BLaER1 (cell line): ENCODE results near the gene SKIC8.
A peak's percentile ranks its signal among the peaks of the same experiment; 100 is the strongest.

ENCODE experiments used
- H3K27ac ChIP-seq: shearing (Covaris generic); formaldehyde crosslinking; 2 replicates; pipeline ENCODE4 v1.8.1; 2022
- H3K27me3 ChIP-seq: shearing (Covaris generic); formaldehyde crosslinking; 2 replicates; pipeline ENCODE4 v1.8.1; 2022
- H3K36me3 ChIP-seq: shearing (Covaris generic); formaldehyde crosslinking; 2 replicates; pipeline ENCODE4 v1.8.1; 2022
- H3K4me1 ChIP-seq: shearing (Covaris generic); formaldehyde crosslinking; 2 replicates; pipeline ENCODE4 v1.8.1; 2022
- H3K4me2 ChIP-seq: shearing (Covaris generic); formaldehyde crosslinking; 2 replicates; pipeline ENCODE4 v1.8.1; 2022
- H3K4me3 ChIP-seq: shearing (Covaris generic); formaldehyde crosslinking; 2 replicates; pipeline ENCODE4 v1.8.1; 2022
- H3K9ac ChIP-seq: shearing (Covaris generic); formaldehyde crosslinking; 2 replicates; pipeline ENCODE4 v1.8.1; 2022
- H3K9me3 ChIP-seq: shearing (Covaris generic); formaldehyde crosslinking; 2 replicates; pipeline ENCODE4 v1.8.1; 2022
- H4K20me1 ChIP-seq: shearing (Covaris generic); formaldehyde crosslinking; 2 replicates; pipeline ENCODE4 v1.8.1; 2022
- Cebpa-rat ChIP-seq: shearing (Covaris generic); IDR thresholded peaks from 2 replicates; pipeline ENCODE4 v1.8.1; 2022

SKIC8 gene

DNA sequence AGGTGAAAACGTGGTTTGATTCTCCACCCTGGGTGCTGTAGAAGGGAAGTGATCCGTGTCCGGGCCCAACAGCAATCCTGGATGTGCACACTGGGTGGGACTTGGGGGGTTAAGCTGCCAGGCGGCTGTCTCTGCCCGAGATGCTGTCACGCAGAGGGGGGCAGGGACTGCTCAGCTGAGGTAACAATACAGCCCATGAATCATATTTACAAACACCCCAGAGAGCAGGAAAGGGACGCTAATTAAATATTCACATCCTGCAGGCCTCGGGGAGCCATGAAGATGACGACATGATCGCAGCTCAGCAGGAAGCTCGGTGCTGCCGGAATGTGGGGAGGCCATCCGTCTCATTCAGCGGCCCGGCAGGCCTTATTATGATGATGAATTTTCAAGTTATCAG is 22.8 kb upstream of the SKIC8 start:
- TF ChIP-seq Cebpa-rat, result no peak
- Histone ChIP-seq H3K4me3 (no peak overlapping the region), H4K20me1 (no peaks in the 10 kb centered on the region), H3K27ac (no peak overlapping the region), H3K36me3 (no peaks in the 10 kb centered on the region), H3K27me3 (no peaks in the 10 kb centered on the region), H3K9ac (no peak overlapping the region), H3K4me1 (no peaks in the 10 kb centered on the region), H3K9me3 (no peaks in the 10 kb centered on the region), H3K4me2 (no peak overlapping the region)

DNA sequence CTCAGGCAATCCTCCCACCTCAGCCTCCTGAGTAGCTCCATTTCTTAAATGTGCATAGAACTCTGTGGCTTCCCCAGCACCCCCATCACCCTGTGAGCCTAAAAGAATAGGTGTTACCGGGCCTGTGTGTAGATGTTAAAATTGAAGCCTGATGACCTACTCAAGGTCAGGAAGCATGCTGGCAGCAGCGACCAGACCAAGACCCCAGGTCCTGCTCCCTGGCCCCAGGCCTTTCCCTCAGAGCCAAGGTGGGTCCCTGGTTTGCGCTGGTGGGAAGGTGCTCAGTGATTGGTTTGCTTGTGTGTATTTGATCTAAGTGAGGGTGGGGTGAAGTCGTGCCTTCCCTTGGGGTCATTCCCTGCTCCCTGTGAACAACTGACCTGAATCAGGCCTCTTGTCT is 22.4 kb upstream of the SKIC8 start:
- H3K4me1 ChIP-seq, result peaks cover 1% of the 10 kb centered on the region
- no peaks in the 10 kb centered on the region for H4K20me1 ChIP-seq
- no peak overlapping the region for H3K4me3 ChIP-seq
- no peak for TF ChIP-seq Cebpa-rat
- H3K27ac ChIP-seq, result no peak overlapping the region
- H3K4me2 ChIP-seq, result no peak overlapping the region
- no peaks in the 10 kb centered on the region for H3K9me3 ChIP-seq
- no peak overlapping the region for H3K9ac ChIP-seq
- no peaks in the 10 kb centered on the region for H3K36me3 ChIP-seq
- H3K27me3 ChIP-seq, result no peaks in the 10 kb centered on the region

DNA sequence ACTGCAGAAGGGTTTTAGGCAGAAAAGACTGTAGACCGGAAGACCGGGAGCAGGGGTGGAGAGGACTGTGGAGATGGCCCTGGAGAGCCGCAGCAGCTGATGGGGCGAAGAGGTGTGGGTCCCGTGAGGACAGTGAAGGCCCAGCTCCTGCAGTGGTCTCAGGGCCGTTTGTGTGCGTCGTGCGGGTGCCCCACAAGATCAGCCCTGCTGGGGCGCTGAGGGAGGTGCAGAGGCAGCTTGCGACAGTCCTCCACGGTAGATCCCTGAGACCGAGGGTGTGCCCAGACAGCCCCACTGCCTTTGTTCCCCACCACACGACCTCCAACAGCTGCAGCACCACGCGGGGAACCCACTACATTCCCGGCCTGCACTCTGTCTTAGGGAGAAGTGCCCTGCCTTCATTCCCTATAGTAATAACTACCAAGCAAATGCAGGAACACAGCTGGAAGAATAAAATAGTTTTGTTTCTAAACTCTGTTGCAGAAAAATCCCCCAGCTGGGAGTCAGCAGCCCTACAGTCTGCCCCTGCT is 21.7 kb upstream of the SKIC8 start:
- Histone ChIP-seq H3K4me1 (peaks cover 8% of the 10 kb centered on the region), H4K20me1 (no peaks in the 10 kb centered on the region), H3K27ac (no peak overlapping the region), H3K9ac (no peak overlapping the region), H3K36me3 (no peaks in the 10 kb centered on the region), H3K9me3 (no peaks in the 10 kb centered on the region), H3K4me2 (no peak overlapping the region), H3K4me3 (no peak overlapping the region), H3K27me3 (no peaks in the 10 kb centered on the region)
- TF ChIP-seq Cebpa-rat, result no peak

DNA sequence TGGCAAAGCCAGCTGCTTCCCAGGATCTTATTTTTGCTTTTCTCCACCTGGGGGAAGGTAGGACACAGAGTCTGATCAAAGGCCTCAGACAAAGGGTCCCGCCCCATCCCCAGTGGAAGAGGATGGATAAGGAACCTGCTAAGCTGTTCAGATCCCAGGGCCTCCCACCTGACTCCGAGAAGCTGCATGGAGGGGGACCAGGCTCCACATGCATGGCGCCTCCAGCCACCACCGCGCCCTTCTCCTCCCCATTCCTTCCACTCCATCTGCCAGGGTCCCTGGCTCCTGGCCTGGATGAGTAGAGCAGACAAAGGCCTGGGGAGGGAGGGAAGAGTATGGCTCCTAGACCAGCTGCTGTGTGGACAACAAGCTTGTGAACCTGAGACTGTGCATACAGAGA is 20.8 kb upstream of the SKIC8 start:
- H4K20me1 ChIP-seq, result no peaks in the 10 kb centered on the region
- no peak overlapping the region for H3K4me2 ChIP-seq
- TF ChIP-seq Cebpa-rat, result no peak
- no peak overlapping the region for H3K27ac ChIP-seq
- no peaks in the 10 kb centered on the region for H3K27me3 ChIP-seq
- H3K9me3 ChIP-seq, result no peaks in the 10 kb centered on the region
- H3K4me1 ChIP-seq, result peaks cover 16% of the 10 kb centered on the region
- no peak overlapping the region for H3K9ac ChIP-seq
- H3K4me3 ChIP-seq, result no peak overlapping the region
- no peaks in the 10 kb centered on the region for H3K36me3 ChIP-seq

DNA sequence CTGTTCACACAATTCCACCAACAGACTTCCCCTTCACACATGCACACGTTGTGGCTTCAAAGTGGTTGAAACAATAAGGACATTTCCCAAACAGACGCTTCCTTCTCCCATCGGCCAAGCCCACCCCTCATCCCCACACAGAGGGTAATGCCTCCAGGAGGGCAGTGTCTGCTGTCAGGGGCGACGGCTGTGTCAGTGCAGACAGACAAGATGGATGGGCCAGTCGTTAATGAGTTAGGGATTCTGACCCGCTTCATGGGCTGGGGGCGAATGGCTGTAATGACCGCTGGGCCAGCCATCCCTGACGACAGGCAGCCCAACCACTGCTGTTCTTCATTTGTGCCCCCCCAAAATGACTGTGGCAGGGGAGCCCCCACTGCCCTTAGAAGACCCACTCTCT is 20.2 kb upstream of the SKIC8 start:
- H3K4me1 ChIP-seq, result peaks cover 16% of the 10 kb centered on the region
- no peaks in the 10 kb centered on the region for H3K27me3 ChIP-seq
- H3K36me3 ChIP-seq, result no peaks in the 10 kb centered on the region
- no peak overlapping the region for H3K4me2 ChIP-seq
- H3K27ac ChIP-seq, result no peak overlapping the region
- H4K20me1 ChIP-seq, result no peaks in the 10 kb centered on the region
- no peak overlapping the region for H3K9ac ChIP-seq
- no peak for TF ChIP-seq Cebpa-rat
- no peak overlapping the region for H3K4me3 ChIP-seq
- no peaks in the 10 kb centered on the region for H3K9me3 ChIP-seq

DNA sequence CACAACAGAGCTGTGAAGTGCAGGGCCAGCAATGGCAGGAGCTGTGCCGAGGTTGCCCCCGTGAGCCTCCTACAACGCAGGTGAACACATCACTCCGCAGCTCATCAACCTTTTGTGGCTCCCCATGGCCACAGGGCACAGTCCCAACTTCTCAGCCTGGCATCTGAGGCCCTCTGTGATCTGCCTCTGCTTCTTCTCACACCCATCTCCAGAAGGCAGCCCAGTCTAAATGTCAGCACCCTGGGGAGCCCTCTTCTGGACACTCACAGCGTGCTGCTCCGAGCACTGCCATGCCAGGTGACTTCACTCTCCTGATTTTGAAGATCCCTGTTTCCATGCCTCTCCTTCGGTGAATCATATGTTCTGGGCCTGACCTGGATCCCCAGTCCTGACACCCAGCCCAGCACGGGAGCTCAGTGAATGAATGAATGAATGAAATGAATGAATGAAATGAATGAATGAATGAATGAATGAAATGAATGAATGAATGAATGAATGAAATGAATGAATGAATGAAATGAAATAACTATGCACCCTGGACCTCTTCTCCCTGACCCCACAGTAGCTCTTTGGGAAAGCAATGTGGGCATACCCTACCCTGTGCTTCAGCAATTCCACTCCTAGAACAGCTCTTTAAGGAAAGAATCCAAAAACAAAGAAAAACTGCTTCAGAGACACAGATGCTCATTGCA is 17.9 kb upstream of the SKIC8 start:
- no peak overlapping the region for H3K4me2 ChIP-seq
- TF ChIP-seq Cebpa-rat, result no peak

DNA sequence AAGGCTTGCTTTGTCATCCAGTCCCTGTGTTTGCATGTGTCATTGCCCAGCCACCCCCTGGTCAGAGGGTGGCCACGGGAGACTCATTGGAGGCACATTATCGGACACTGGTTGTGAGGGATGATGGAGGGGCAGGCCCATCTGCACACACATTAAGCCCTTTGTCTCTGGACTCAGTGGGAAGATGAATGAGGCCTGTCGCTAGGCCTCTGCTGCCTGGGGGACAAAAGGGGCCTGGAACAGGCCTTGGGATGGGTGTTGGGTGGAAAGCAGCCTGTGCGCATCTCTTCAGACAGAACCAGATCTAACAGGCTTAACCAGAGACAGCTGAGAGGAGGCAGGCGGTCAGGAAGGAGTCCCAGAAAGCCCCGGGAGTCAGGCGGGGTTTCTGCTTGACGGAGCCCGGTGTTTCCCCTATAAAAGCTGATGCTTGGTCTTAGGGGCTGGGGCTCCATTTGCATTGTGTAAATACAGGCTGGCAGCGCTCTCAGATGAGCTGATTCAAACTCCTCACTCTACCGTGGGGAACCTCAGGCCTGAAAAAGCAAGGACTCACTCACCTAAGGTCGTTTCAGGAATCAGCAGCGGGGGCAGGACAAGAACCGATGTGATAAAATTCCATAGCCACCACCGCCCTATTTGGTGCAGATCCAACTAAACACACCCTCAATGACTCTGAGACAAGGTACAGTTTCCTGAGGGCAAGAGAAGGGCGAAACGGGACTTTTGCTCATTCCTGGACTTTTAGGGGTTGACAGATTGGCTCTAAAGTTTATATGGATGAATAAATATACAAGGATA is 17.1 kb upstream of the SKIC8 start:
- no peaks in the 10 kb centered on the region for H3K27me3 ChIP-seq
- H4K20me1 ChIP-seq, result no peaks in the 10 kb centered on the region
- TF ChIP-seq Cebpa-rat, result no peak
- 0 out of 2 replicates have a peak overlapping the region, but pooled peaks have one; percentile 20 for H3K9ac ChIP-seq
- no peak overlapping the region for H3K4me3 ChIP-seq
- H3K4me2 ChIP-seq, result peak overlapping the region; percentile 16
- no peaks in the 10 kb centered on the region for H3K9me3 ChIP-seq
- no peaks in the 10 kb centered on the region for H3K36me3 ChIP-seq
- H3K27ac ChIP-seq, result no peak overlapping the region
- peaks cover 39% of the 10 kb centered on the region for H3K4me1 ChIP-seq

More for the DNA sequence above, 17.9 kb upstream of the SKIC8 start:
- H3K27me3 ChIP-seq, result no peaks in the 10 kb centered on the region
- H3K27ac ChIP-seq, result no peak overlapping the region
- H3K9ac ChIP-seq, result no peak overlapping the region
- no peaks in the 10 kb centered on the region for H3K36me3 ChIP-seq
- H3K4me1 ChIP-seq, result peaks cover 32% of the 10 kb centered on the region
- no peaks in the 10 kb centered on the region for H3K9me3 ChIP-seq
- H4K20me1 ChIP-seq, result no peaks in the 10 kb centered on the region
- no peak overlapping the region for H3K4me3 ChIP-seq

DNA sequence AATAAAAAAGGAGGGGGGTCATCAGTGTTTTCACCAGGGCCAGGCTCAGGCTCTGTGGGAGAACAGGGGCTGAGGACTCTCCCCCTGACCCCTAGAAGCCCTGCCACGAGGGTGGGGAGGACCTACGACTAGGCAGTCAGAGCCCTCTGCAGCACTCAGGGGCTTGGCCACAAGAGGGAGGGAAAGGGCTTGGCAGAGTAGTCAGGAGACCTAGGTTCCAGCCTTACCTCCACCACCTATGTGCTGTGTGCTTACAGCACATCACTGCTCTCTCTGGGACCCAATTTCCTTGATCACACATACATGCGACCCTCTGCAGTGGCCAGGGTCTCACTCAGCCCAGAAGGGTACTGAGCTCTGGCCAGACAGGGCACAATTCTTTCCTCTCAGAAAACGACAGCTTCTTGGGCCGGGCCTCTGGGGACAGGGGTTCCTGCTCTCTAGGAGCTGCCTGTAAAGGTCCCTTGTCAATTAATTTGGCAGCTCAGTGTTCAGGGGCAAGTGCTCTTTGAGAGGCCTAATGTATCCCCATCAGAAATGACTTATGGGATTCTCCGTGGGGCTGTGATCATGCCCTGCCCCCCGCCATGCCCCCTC is 16.4 kb upstream of the SKIC8 start:
- no peaks in the 10 kb centered on the region for H4K20me1 ChIP-seq
- no peaks in the 10 kb centered on the region for H3K27me3 ChIP-seq
- 0 out of 2 replicates have a peak overlapping the region, but pooled peaks have one; percentile 20 for H3K9ac ChIP-seq
- H3K27ac ChIP-seq, result no peak overlapping the region
- TF ChIP-seq Cebpa-rat, result no peak
- H3K36me3 ChIP-seq, result no peaks in the 10 kb centered on the region
- peak overlapping the region; percentile 16 for H3K4me2 ChIP-seq
- H3K4me3 ChIP-seq, result no peak overlapping the region
- no peaks in the 10 kb centered on the region for H3K9me3 ChIP-seq
- H3K4me1 ChIP-seq, result peaks cover 39% of the 10 kb centered on the region

DNA sequence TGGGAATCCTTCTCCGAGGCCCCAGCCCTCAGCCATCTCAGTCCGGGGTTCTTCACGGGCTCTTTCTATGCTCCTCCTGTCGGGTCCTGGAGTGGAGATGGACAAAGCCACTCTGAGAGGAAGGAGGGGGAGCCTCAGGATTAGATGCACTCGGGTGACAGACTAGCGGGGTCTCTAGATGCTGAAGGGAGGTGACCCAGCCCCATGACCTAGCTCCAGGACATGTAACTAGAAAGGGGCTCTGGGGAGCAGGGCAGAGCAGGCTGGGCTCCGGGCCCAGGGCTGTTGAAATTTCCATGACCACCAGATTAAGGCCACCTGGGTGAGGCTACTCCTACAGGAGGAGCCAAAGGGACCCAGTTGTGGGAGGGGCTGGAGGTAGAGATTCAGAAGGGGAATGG is 14.8 kb upstream of the SKIC8 start:
- no peaks in the 10 kb centered on the region for H3K36me3 ChIP-seq
- no peak overlapping the region for H3K27ac ChIP-seq
- no peak overlapping the region; the same call in 1 of the 2 replicates for H3K4me2 ChIP-seq
- H3K27me3 ChIP-seq, result no peaks in the 10 kb centered on the region
- H3K4me3 ChIP-seq, result no peak overlapping the region
- no peak for TF ChIP-seq Cebpa-rat
- H3K9me3 ChIP-seq, result no peaks in the 10 kb centered on the region
- peaks cover 39% of the 10 kb centered on the region for H3K4me1 ChIP-seq
- H3K9ac ChIP-seq, result no peak overlapping the region
- H4K20me1 ChIP-seq, result no peaks in the 10 kb centered on the region

DNA sequence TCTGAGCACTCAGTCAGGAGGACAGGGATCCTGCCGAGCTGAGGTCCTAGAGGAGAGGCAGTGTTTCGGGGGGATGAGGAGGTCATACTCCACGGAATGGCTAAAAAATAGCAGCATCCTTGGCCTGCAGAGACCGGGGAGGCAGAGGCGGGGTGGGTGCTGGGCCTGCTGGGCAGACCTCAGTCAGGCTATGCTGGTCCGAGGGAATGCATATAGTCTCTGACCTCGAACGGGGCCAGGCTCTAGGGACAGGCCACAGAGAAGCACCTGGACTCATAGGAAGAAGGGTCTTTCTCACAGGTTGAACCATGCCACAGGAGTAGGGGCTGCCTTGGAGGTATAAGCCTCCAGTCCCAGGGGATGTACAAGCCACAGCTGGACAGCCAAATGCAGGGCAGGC is 14.0 kb upstream of the SKIC8 start:
- Histone ChIP-seq H3K27ac (no peak overlapping the region), H3K4me3 (no peak overlapping the region), H3K4me1 (peaks cover 45% of the 10 kb centered on the region), H3K4me2 (no peak overlapping the region), H3K9me3 (no peaks in the 10 kb centered on the region), H3K36me3 (no peaks in the 10 kb centered on the region), H3K27me3 (no peaks in the 10 kb centered on the region), H3K9ac (no peak overlapping the region), H4K20me1 (no peaks in the 10 kb centered on the region)
- no peak for TF ChIP-seq Cebpa-rat
